T-helper 1 cell treated with Interleukin-12 subunit alpha and Interleukin-12 subunit beta and Interleukin-4 antibody, amounts not matched to agents 30 μg/mL and 1 μg/mL, for 36 hours (primary cell): ENCODE data around the gene TSPAN9.

Source experiments
- H3K27ac Mint-ChIP-seq: one replicate; pipeline ENCODE4 v1.8.0; 2021; ENCODE audit warnings: mild to moderate bottlenecking, mixed read lengths
- H3K27me3 Mint-ChIP-seq: one replicate; pipeline ENCODE4 v1.8.0; 2021; ENCODE audit warnings: low read depth, mixed read lengths
- H3K36me3 Mint-ChIP-seq: one replicate; pipeline ENCODE4 v1.8.0; 2021; ENCODE audit warnings: low read depth, mixed read lengths
- H3K4me1 Mint-ChIP-seq: one replicate; pipeline ENCODE4 v1.8.0; 2021; ENCODE audit warnings: low read depth, mixed read lengths
- H3K4me3 Mint-ChIP-seq: one replicate; pipeline ENCODE4 v1.8.0; 2021; ENCODE audit warnings: mild to moderate bottlenecking, moderate library complexity, mixed read lengths
- H3K9me3 Mint-ChIP-seq: one replicate; pipeline ENCODE4 v1.8.0; 2021; ENCODE audit warnings: mixed read lengths

The TSPAN9 gene

GRCh38 chr12:3320881-3321509 is 243.8 kb downstream of the TSPAN9 start:
- H3K4me3 Mint-ChIP-seq: no peak overlapping the region
- no peaks in the 10 kb centered on the region for H3K4me1 Mint-ChIP-seq
- no peaks in the 10 kb centered on the region for H3K36me3 Mint-ChIP-seq
- H3K9me3 Mint-ChIP-seq: no peaks in the 10 kb centered on the region
- H3K27ac Mint-ChIP-seq: no peak overlapping the region
- no peaks in the 10 kb centered on the region for H3K27me3 Mint-ChIP-seq

GRCh38 chr12:3321881-3322280 is 244.7 kb downstream of the TSPAN9 start:
- Mint-ChIP-seq H3K27ac (no peak overlapping the region), H3K4me1 (no peaks in the 10 kb centered on the region), H3K4me3 (no peak overlapping the region), H3K36me3 (no peaks in the 10 kb centered on the region), H3K27me3 (peaks cover 4% of the 10 kb centered on the region), H3K9me3 (no peaks in the 10 kb centered on the region)

GRCh38 chr12:3323002-3323685 is 246.0 kb downstream of the TSPAN9 start:
- no peaks in the 10 kb centered on the region for H3K4me1 Mint-ChIP-seq
- H3K27me3 Mint-ChIP-seq: peaks cover 6% of the 10 kb centered on the region
- no peak overlapping the region for H3K4me3 Mint-ChIP-seq
- H3K9me3 Mint-ChIP-seq: no peaks in the 10 kb centered on the region
- H3K36me3 Mint-ChIP-seq: no peaks in the 10 kb centered on the region
- no peak overlapping the region for H3K27ac Mint-ChIP-seq

GRCh38 chr12:3325736-3326135 is 248.6 kb downstream of the TSPAN9 start:
- H3K27ac Mint-ChIP-seq: no peak overlapping the region
- H3K4me1 Mint-ChIP-seq: no peaks in the 10 kb centered on the region
- H3K4me3 Mint-ChIP-seq: no peak overlapping the region
- H3K9me3 Mint-ChIP-seq: no peaks in the 10 kb centered on the region
- peaks cover 9% of the 10 kb centered on the region for H3K27me3 Mint-ChIP-seq
- no peaks in the 10 kb centered on the region for H3K36me3 Mint-ChIP-seq

- Mint-ChIP-seq H3K27ac (no peak overlapping the region), H3K9me3 (no peaks in the 10 kb centered on the region), H3K36me3 (no peaks in the 10 kb centered on the region), H3K27me3 (peaks cover 9% of the 10 kb centered on the region), H3K4me3 (no peak overlapping the region), H3K4me1 (no peaks in the 10 kb centered on the region)
These were observed 249.1 kb downstream of the TSPAN9 start for GRCh38 chr12:3326156-3326849.

GRCh38 chr12:3326850-3327780 is 249.9 kb downstream of the TSPAN9 start:
- Mint-ChIP-seq H3K36me3 (no peaks in the 10 kb centered on the region), H3K27ac (no peak overlapping the region), H3K27me3 (peaks cover 9% of the 10 kb centered on the region), H3K9me3 (no peaks in the 10 kb centered on the region), H3K4me3 (no peak overlapping the region), H3K4me1 (no peaks in the 10 kb centered on the region)

- no peaks in the 10 kb centered on the region for H3K36me3 Mint-ChIP-seq
- no peaks in the 10 kb centered on the region for H3K9me3 Mint-ChIP-seq
- H3K27me3 Mint-ChIP-seq: peaks cover 9% of the 10 kb centered on the region
- no peak overlapping the region for H3K27ac Mint-ChIP-seq
- H3K4me3 Mint-ChIP-seq: no peak overlapping the region
- H3K4me1 Mint-ChIP-seq: no peaks in the 10 kb centered on the region
These were observed 250.9 kb downstream of the TSPAN9 start for GRCh38 chr12:3328081-3328480.

GRCh38 chr12:3328571-3328970 is 251.4 kb downstream of the TSPAN9 start:
- Mint-ChIP-seq H3K9me3 (no peaks in the 10 kb centered on the region), H3K36me3 (no peaks in the 10 kb centered on the region), H3K4me3 (no peak overlapping the region), H3K27me3 (peaks cover 9% of the 10 kb centered on the region), H3K27ac (no peak overlapping the region), H3K4me1 (no peaks in the 10 kb centered on the region)

GRCh38 chr12:3329361-3329760 is 252.2 kb downstream of the TSPAN9 start:
- Mint-ChIP-seq H3K27ac (no peak overlapping the region), H3K27me3 (peaks cover 9% of the 10 kb centered on the region)

GRCh38 chr12:3330976-3331510 is 253.9 kb downstream of the TSPAN9 start:
- Mint-ChIP-seq H3K27ac (no peak overlapping the region), H3K27me3 (peaks cover 9% of the 10 kb centered on the region), H3K36me3 (no peaks in the 10 kb centered on the region), H3K4me1 (no peaks in the 10 kb centered on the region), H3K9me3 (no peaks in the 10 kb centered on the region), H3K4me3 (no peak overlapping the region)

More at GRCh38 chr12:3329361-3329760, 252.2 kb downstream of the TSPAN9 start:
- no peaks in the 10 kb centered on the region for H3K36me3 Mint-ChIP-seq
- no peaks in the 10 kb centered on the region for H3K4me1 Mint-ChIP-seq
- no peak overlapping the region for H3K4me3 Mint-ChIP-seq
- H3K9me3 Mint-ChIP-seq: no peaks in the 10 kb centered on the region

GRCh38 chr12:3332188-3332587 is 255.0 kb downstream of the TSPAN9 start:
- Mint-ChIP-seq H3K4me3 (no peak overlapping the region), H3K27me3 (peaks cover 5% of the 10 kb centered on the region), H3K27ac (no peak overlapping the region), H3K9me3 (no peaks in the 10 kb centered on the region), H3K4me1 (no peaks in the 10 kb centered on the region), H3K36me3 (no peaks in the 10 kb centered on the region)

GRCh38 chr12:3333583-3333982 is 256.4 kb downstream of the TSPAN9 start:
- H3K4me3 Mint-ChIP-seq: no peak overlapping the region
- H3K36me3 Mint-ChIP-seq: no peaks in the 10 kb centered on the region
- no peaks in the 10 kb centered on the region for H3K4me1 Mint-ChIP-seq
- no peak overlapping the region for H3K27ac Mint-ChIP-seq
- H3K27me3 Mint-ChIP-seq: peaks cover 3% of the 10 kb centered on the region
- H3K9me3 Mint-ChIP-seq: no peaks in the 10 kb centered on the region

- Mint-ChIP-seq H3K27me3 (peaks cover 3% of the 10 kb centered on the region), H3K9me3 (no peaks in the 10 kb centered on the region), H3K27ac (no peak overlapping the region), H3K4me1 (no peaks in the 10 kb centered on the region), H3K4me3 (no peak overlapping the region), H3K36me3 (no peaks in the 10 kb centered on the region)
These were observed 256.8 kb downstream of the TSPAN9 start for GRCh38 chr12:3333991-3334391.

- Mint-ChIP-seq H3K27ac (no peak overlapping the region), H3K27me3 (peaks cover 3% of the 10 kb centered on the region), H3K4me3 (no peak overlapping the region), H3K9me3 (no peaks in the 10 kb centered on the region), H3K4me1 (no peaks in the 10 kb centered on the region), H3K36me3 (no peaks in the 10 kb centered on the region)
These were observed 257.9 kb downstream of the TSPAN9 start for GRCh38 chr12:3335078-3335487.
